Activated T-cell treated with anti-CD3 and anti-CD28 coated beads for 24 hours (primary cell): ENCODE data around the gene NXNL1.
"Not testable (repeated sequence)": the region's sequence is repeated elsewhere in the genome, so short reads cannot be mapped to it uniquely, and the experiment has no call there.

Experiments
- DNase-seq: peaks from one replicate; pipeline ENCODE4 v3.0.0-alpha.2; 2020; ENCODE audit warnings: low read depth

The NXNL1 gene

DNA sequence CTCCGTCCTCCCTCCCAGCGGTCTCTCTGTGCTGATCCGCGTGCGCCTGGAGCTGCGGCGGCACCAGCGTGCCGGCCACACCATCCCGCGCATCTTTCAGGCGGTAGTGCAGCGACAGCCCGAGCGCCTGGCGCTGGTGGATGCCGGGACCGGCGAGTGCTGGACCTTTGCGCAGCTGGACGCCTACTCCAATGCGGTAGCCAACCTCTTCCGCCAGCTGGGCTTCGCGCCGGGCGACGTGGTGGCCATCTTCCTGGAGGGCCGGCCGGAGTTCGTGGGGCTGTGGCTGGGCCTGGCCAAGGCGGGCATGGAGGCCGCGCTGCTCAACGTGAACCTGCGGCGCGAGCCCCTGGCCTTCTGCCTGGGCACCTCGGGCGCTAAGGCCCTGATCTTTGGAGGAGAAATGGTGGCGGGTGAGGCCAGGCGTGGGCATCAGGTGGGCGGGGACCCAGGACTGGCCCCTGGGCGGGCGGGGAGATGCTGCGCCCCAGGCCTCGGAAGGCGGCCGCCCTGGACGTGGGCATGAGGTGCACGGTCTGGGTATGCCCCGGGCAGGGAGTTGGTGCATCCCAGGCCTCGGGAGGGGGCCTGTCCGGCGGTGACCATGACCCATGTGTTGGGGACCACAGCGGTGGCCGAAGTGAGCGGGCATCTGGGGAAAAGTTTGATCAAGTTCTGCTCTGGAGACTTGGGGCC lies 26.0 kb upstream of the NXNL1 start:
- DNase-seq, result no peak

DNA sequence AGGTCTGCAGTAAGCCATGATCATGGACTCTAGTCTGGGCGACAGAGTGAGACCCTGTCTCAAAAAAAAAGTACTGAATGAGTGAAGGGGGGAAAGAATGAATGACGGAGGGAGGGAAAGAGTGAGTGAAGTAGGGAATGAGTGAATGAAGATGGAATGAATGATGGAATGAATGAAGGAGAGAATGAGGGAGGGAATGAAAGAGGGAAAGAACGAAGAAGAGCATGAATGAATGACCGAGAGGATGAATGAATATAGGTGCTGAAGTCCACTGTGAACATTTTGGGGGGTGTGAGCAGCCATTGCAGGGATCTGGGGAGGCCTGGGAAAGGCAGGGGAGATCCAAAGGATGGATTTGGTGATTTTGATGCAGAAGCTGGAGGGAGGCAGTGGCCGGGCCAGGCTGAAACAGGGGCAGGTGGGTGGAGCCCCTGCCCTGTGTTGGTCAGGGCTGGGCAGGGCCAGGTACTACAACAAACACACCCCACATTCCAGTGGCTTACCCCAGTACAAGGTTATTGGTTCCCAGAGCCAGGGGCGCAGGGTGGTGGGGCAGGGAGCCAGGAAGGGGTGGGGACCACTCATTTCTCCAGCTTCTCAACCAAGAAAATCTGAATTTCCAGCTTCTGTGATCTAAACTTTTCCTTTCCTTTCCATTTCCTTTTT lies 23.9 kb upstream of the NXNL1 start:
- DNase-seq, result no peak

DNA sequence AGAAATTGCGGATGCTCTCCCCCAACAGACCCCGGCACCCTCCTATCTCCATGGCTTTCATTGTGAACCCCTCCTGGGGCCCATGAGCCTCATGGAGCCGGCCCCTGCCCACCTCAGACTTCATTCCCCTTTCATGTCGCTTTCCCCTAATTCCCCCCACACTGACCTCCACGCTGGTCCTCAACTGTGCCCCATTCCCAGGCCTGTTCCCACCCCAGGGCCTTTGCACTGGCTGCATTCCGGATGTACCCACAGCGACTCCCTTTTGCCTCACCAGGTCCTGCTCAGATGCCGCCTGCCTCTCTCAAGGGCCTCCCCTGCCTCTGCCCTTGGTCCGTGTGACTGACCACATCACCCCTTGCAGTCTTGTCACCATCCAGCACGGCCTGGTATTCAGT lies 22.9 kb upstream of the NXNL1 start:
- DNase-seq, result no peak

DNA sequence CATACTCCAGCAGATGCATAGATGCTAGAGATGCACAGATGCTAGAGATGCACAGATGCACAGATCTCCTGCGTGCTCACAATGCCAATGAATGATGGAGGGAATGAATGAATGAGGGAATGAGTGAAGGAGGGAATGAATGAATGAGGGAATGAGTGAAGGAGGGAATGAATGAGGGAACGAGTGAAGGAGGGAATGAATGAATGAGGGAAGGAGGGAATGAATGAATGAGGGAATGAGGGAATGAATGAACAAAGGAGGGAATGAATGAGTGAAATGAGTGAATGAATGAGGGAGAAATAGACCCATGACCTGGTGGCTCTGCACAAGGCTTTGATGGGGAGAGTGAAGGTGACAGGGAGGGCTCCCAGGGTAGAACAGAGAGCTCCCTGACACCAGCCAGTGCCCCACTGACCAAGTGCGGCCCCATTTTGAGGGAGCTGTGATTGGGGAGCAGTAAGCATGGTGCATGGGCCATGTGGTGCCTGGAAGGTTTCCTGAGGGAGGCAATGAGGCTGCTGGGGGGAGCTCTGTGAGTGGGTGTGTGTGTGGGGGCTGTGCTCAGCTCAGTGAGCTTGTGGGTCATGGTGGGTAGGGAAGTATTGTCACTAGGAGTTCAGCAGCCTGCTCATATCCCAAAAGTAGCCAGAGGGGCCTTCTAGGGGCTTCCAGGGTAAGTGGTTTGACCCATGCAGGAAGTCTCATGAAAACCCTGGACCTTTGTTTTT lies 22.3 kb upstream of the NXNL1 start:
- DNase-seq, result no peak

DNA sequence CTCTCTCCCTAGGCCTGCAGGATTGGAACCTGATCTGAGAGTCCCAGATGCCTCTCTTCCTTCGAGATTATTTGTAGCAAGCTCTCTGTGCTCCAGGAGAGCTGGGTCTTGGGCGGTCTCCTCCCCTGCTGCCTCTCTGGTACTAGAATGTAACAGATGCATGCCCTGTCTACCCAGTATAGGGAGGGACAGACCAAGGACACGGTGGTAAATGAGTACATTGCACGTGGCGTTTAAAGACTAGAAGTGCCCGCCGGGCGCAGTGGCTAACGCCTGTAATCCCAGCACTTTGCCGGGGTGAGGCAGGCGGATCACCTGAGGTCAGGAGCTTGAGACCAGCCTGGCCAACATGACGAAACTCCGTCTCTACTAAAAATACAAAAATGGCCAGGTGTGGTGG lies 21.3 kb upstream of the NXNL1 start:
- DNase-seq, result no peak

DNA sequence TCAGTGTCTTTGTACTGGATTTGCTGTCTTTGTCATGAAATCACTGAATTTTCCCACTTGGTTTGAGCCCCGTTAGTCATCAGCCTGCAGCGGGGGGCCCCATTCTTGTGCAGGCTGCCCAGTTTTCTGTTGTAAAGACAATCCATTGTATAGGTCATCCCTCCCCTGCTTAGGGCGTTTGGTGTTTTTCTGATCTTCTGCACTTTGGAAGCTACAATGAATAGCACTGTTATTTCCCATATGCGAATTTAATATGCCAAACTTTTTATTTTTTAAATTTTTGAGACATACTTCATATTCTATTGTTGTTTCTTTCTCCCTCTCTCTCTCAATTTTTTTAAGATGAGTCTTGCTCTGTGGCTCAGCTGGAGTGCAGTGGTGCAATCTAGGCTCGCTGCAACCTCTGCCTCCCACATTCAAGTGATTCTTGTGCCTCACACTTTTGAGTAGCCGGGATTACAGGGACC lies 18.6 kb upstream of the NXNL1 start:
- no peak for DNase-seq

DNA sequence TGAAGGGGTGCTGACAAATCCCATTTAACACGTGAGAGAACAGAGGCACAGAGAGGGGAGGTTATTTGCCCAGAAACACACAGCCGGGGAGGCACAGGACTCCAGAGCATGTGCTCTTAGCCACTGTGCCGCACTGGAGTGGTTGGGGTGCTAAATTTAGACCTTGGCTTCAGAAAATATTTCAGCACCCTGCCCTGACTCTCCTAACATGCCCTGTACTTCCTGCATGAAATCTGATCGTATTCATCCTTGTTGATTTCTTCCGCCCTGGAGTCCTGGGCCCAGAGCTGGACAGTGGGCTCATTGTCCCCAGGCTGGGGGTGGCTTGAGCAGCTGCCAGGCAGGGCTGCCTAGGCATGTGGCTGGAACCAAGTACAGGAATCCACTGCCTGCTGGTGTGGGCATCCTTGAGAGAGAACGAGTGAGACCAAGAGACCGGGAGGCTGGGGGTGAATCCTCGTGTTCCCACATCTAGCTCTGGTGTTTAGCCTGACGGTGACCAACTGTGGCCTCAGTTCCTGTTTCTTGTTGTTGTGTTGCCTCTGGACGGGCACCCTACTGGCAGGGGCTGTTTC lies 14.9 kb upstream of the NXNL1 start:
- no peak for DNase-seq

DNA sequence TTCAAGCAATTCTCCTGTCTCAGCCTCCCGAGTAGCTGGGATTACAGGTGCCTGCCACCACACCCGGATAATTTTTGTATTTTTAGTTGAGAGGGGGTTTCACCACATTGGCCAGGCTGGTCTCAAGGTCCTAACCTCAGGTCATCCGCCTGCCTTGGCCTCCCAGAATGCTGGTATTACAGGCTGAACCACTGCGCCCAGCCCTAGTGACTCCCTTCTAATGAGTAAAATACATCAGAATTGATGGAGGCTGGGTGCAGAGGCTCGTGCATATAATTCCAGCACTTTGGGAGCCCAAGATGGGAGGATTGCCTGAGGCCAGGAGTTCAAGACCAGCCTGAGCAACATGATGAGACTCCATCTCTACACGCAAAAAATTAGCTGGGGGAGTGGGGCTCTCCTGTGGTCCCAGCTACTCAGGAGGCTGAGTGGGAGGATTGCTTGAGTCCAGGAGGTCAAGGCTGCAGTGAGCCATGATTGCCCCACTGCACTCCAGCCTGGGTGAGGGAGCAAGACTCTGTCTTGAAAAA lies 14.3 kb upstream of the NXNL1 start:
- not testable (repeated sequence) for DNase-seq

DNA sequence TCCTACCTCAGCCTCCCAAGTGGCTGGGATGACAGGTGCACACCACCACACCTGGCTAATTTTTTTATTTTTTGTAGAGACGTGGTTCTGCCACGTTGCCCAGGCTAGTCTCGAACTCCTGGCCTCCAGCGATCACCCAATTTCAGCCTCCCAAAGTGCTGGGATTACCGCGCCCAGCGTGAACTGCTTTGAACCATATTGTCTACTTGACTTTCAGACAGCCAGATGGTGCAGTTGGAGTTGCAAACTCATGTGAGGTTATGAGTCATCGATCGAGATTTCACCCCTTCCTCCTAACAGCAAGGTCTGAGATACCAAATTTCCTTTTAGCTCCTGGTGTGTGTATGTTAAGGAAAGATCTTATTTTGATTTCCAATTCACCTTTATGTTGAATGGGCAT lies 12.3 kb upstream of the NXNL1 start:
- no peak for DNase-seq

DNA sequence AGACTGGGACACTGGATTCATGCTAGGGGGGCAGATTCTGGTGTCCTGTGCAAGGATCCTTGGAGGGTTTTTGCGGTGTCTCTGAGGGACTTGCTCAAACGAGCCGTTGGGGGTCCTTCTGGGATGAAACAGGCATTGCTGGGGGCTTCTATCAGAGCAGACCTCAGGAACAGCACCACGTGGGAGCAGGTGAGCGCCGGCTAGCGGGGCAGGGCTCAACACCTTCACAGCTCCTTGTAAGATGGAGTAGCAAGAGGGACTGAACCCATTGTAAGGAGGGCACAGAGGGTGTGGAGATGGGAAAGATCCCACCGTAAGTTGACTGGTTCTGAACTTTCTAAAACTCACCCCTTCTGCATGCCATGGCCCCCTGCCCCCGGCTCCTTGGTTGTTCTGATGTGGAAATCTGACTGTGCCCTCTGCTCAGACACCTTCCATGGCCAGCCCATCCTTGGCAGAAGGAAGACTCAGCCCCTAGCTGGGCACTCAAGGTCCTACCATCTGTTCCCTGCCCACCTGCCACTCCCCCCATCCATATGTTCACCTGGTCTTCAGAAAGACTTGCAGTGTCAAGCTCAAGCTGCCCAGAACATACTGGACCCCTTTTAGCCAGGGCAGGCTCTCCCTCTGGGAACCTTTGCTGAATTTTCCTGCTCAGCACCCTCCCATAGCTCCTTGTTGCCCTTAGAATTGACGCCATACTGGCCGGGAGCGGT lies 10.8 kb upstream of the NXNL1 start:
- DNase-seq, result no peak

DNA sequence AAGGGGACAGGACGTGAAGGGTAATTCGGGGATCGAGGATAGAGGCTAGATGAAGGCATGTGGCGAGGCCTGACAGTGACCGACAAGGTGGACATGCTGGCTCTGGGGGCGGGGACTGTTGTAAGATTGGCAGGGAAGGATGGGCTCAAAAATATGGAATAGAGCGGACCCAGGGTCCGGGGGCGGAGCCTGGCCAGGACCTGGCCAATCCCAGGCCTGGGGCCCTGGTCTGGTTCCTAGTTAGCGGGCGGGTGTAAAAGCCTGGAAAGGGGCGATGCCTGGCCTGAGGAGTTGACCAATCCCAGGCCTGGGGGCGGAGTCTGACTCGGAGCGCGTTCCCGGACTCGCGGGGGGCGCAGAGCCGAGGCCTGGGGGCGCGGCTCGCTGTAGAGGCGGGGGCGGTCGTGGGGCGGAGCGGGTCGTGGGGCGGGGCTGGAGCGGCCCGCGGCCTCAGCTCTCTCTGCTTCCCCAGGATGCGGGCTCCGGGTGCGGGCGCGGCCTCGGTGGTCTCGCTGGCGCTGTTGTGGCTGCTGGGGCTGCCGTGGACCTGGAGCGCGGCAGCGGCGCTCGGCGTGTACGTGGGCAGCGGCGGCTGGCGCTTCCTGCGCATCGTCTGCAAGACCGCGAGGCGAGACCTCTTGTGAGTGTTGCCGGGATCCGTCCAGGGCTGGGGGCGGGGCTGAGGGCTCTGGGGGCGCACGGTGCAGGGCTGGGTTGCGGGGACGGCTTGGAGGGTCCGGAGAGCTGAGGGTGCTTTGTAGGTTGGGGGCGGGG lies 9.5 kb upstream of the NXNL1 start, which contains the start of gene SLC27A1:
Gene SLC27A1 (plus strand): TSS at position 457 of the 774 bp plus-strand sequence. CDS start 17 bp downstream, at position 474.
- DNase-seq, result peak; percentile 83

DNA sequence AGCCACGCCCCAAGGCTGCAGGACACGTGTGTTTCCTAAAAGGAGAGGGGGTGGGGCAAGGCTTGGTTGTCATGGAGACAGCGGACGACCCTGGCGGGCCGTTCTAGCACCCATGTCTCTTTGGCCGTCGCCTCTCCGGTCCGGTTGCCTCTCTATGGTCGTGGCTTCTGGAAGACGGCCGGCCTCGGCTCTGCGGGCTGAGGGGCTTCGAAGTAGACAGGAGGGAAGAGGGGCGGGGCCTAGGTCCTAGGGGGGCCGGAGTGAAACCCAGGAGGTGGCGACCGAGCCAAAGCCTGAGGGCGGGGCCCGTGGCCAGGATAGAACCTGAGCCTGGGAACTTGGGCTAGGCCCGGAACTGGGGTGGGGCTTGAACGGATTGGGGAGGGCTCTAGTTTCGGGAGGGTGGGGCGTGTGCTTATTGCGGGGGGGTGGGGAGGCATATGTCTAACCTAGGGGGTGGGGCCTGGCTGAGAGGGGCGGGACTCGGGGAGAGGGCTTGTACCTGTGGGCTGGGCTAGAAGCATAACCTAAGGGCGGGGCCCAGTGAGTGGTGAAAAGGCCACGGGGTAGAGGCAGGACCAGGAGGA lies 8.8 kb upstream of the NXNL1 start:
- peak; percentile 83 for DNase-seq

DNA sequence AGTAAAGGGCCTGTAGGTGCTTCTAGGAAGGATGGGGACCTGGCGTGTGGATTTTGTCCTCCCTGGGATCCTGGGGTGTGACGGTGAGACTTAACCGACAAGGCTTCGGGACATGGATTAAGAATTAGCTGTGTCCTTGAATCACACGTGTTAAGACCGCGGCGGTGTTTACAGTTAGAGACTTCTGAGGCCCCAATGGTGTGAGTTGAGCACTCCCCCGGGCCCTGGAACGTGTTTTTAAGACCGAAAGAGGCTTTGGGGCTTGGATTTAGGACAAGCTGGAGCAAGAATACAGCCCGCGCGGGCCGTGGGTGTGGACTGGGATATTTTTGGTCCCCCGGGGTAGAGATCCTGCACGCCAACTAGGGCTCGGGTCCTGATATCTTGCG lies 8.4 kb upstream of the NXNL1 start:
- DNase-seq, result no peak

DNA sequence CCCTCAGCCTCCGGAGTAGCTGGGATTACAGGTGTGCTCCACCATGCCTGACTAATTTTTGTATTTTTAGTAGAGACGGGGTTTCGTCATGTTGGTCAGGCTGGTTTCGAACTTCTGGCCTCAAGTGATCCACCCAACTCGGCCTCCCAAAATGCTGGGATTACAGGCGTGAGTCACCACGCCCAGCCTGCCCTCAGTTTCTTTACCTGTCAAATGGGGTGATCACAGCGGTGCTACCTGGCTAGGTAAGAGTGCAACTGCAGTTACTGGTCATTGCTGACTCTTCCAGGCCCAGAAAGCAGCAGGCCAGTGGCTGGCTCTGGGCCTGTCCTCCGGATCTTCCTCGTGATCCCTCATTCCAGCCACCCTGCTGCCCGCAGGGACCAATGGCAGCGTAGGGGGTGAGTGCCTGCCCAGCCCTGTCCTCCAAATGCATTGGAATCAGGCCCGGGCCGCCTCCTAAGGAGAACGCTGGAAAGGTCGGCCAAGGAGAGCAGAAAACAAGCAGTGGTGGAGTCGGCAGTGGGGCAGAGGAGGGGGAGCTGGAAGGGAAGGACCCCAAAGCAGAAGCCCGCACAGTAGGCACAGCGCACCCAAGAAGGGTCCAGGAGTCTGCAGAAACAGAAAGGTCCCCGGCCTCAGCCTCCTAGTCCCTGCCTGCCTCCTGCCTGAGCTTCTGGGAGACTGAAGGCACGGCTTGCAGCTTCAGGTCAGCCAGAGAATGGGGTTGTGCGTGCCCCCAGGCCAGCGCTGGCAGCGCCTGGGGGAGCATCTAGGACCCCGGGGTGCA lies 7.8 kb upstream of the NXNL1 start:
- no peak for DNase-seq

DNA sequence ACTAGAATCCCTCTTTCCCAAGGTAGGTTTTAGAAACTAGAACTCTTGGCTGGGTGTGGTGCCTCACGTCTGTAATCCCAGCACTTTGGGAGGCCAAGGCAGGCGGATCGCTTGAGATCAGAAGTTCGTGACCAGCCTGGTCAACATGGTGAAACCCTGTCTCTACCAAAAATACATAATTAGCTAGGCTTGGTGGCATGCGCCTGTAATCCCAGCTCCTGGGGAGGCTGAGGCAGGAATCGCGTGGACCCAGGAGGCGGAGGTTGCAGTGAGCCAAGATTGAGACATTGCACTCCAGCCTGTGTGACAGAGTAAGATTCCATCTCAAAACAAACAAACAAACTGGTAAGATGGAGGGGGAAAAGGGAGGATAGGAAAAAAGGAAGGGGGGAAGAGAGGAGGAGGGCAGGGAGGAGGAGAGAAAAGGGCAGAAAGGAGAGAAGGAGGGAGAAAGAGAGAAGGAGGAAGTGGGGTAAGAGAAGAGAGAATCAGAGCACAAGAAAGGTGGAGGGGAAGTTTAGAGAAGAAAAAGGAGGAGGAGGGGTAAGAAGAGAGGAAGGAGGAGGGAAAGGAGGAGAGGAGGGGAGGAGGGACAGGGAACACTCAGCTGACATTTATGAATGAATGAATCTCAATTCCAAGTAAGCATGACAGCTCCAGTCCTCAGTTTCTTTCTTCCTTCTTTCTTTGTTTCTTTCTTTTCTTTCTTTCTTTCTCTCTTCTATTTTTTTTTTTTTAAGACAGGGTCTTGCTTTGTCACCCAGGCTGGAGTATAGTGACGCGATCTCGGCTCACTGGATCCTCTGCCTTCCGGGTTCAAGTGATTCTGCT lies 7.0 kb upstream of the NXNL1 start:
- no peak for DNase-seq

DNA sequence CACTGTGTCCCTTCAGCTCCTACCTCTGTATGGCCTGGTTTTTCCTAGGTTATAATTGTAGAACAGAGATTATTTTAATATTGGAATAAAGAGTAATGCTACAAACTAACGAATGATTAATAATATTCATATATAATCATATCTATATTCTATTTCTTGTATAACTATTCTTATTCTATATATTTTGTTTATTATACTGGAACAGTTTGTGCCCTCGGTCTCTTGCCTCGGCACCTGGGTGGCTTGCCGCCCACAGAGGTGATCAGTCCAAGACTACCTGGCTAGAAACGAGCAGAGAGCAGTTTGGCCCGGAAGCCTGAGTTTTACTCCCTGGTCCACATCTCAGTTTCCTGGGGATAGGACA lies 5.7 kb upstream of the NXNL1 start:
- no peak for DNase-seq

DNA sequence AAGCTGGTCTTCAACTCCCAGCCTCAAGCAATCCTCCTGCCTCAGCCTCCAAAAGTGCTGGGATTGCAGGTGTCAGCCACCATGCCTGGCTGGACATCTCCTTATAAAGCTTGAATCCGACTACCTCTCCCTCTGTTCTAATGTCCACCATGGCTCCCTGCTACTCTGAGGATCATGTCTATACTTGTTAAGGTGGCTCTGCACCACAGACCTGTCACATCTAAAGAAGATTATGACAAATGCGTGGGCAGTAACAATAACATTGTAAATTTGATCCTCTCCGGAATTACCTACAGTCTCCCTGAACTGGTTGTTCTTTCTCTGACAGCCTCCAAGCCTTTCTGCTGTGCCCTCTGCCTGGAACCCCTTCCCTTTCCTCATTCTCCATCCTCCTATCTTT lies 1.8 kb downstream of the NXNL1 start:
- no peak for DNase-seq

DNA sequence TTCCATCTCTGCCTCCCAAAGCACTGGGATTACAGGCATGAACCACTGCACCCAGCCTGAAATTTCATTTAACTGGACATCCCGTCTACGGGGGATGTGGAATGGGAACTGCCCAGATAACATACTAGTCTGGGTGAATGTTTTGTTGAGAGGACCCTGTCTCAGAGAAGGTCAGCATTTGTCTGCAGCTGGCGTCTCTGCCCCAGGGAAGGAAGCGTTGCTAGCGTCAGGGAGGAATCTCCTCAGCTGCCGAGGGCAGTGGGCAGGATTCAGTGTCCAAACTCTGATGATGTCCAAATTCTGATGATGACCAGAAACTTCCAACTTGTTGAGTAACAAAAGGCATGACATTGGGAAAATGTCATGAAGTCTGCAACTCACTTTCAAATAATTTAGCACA lies 3.1 kb downstream of the NXNL1 start:
- DNase-seq, result no peak

DNA sequence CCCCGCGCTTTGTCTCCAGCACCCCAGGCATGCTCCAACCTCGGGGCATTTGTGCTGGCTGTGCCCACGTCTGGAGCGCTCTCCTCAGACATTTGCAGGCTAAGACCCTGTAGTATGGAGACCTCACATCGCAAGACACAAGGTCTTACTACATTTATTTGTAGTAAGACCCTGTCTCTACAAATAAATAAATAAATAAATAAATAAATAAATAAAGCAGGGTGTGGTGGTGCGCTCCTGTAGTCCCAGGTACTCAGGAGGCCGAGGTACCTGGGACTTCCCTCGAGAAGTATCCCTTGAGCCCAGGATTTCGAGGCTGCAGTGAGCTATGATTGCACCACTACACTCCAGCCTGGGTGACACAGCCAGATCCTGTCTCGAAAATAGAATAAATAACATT lies 4.6 kb downstream of the NXNL1 start:
- no peak for DNase-seq
